Measurements from ENCODE around the gene THOC6.
"Not testable (repeated sequence)": the region's sequence is repeated elsewhere in the genome, so short reads cannot be mapped to it uniquely, and the experiment has no call there.

The THOC6 gene

GRCh38 chr16:3075523-3075915 is 51.7 kb downstream of the THOC6 start:
- no peak for DNase-seq

GRCh38 chr16:3075946-3076345 is 52.1 kb downstream of the THOC6 start:
- not testable (repeated sequence) for DNase-seq

GRCh38 chr16:3076577-3076976 is 52.7 kb downstream of the THOC6 start:
- DNase-seq, result no peak
